ENCODE results near the gene TTR.

DNA sequence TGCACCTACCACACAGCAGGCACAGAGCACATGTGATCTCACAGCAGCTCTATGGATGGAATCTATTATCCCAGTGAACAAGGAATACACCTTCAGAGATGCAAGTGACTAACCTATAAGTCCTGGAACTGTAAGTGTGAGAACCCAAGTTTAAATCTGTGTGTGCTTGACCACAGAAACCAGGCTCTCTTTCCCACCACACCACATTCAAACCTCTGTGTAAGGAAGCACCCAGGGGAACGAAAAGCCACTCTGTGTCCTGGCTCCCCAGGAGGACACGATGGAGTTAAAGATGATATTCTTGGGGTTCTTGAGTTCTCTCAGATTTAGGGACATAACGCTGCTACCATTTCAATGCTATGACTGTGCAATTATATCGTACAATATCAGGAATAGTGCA, 38.9 kb downstream of the TTR start:
- no peak for TF ChIP-seq POLR2A (IDR thresholded peaks at IDR 0.05)
- TF ChIP-seq, protein P1, sequence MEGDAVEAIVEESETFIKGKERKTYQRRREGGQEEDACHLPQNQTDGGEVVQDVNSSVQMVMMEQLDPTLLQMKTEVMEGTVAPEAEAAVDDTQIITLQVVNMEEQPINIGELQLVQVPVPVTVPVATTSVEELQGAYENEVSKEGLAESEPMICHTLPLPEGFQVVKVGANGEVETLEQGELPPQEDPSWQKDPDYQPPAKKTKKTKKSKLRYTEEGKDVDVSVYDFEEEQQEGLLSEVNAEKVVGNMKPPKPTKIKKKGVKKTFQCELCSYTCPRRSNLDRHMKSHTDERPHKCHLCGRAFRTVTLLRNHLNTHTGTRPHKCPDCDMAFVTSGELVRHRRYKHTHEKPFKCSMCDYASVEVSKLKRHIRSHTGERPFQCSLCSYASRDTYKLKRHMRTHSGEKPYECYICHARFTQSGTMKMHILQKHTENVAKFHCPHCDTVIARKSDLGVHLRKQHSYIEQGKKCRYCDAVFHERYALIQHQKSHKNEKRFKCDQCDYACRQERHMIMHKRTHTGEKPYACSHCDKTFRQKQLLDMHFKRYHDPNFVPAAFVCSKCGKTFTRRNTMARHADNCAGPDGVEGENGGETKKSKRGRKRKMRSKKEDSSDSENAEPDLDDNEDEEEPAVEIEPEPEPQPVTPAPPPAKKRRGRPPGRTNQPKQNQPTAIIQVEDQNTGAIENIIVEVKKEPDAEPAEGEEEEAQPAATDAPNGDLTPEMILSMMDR (IDR thresholded peaks at IDR 0.05) = no peak
